SK-N-SH (cell line): ENCODE data around the gene TMEM11.

Experiments used
- GABPA ChIP-seq: IDR thresholded peaks from 2 replicates; pipeline ENCODE4 v1.4.0; 2012; ENCODE audit warnings: low read depth, mild to moderate bottlenecking
- JUND ChIP-seq: IDR thresholded peaks from 2 replicates; pipeline ENCODE4 v1.4.0; 2012
- TF ChIP-seq, protein P1 (sequence below): IDR thresholded peaks from 2 replicates; pipeline ENCODE4 v1.4.0; 2012; ENCODE audit warnings: low read depth
- TF ChIP-seq, protein P2 (sequence below): fragments of 200-600 bp; sonication (generic); IDR thresholded peaks from 2 replicates; pipeline ENCODE4 v1.6.1; 2017; ENCODE audit warnings: antibody characterized with exemption, mild to moderate bottlenecking, moderate library complexity

DNA sequence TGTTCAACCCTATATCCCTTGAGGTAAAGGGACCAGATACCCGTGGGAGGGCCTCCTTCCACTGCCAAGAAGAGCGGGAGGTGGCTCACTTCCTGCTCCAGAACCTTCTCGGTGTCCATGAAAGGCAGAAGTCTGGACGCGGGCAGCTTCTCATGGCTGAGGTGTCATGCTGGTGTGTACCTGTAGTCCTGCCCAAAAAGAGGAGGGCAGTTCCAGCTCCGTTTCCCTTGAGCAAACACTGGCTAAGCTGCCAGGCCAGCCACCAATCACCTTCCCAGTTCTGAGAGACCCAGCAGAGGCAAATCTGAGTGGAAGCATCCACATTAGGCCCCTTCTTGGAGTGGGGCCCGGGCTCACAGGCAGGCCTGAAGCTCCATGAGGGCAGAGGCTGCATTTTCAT lies 5.6 kb downstream of the TMEM11 start:
- TF ChIP-seq JUND: no peak
- no peak for TF ChIP-seq GABPA
- TF ChIP-seq, protein P1, sequence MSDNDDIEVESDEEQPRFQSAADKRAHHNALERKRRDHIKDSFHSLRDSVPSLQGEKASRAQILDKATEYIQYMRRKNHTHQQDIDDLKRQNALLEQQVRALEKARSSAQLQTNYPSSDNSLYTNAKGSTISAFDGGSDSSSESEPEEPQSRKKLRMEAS: no peak
- TF ChIP-seq, protein P2, sequence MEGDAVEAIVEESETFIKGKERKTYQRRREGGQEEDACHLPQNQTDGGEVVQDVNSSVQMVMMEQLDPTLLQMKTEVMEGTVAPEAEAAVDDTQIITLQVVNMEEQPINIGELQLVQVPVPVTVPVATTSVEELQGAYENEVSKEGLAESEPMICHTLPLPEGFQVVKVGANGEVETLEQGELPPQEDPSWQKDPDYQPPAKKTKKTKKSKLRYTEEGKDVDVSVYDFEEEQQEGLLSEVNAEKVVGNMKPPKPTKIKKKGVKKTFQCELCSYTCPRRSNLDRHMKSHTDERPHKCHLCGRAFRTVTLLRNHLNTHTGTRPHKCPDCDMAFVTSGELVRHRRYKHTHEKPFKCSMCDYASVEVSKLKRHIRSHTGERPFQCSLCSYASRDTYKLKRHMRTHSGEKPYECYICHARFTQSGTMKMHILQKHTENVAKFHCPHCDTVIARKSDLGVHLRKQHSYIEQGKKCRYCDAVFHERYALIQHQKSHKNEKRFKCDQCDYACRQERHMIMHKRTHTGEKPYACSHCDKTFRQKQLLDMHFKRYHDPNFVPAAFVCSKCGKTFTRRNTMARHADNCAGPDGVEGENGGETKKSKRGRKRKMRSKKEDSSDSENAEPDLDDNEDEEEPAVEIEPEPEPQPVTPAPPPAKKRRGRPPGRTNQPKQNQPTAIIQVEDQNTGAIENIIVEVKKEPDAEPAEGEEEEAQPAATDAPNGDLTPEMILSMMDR: no peak
